ENCODE measurements around the gene CENPO. TPM values are rescaled to one million over a fixed set of nuclear protein-coding genes. Genes with fewer than 3 reads are reported as not detected.

The CENPO gene
- total RNA-seq, 1 experiment from 2014 or later = 54.8 TPM

DNA sequence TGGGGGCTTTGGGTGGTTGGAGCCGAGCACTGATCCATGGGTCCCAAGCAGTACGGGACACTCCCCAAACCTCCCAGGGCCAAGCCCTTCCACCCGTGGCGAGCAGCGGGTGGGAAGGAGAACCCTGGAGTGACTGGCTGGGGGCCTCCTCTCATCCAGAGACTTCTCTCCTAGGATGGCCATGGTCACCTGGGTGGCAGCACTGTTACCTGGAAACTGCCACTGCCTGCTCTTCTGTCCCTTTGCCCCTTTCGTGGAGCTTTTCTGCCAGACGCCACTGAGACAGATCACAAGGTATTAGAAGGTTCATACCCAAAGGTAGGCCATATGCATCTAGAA is 26.9 kb downstream of the CENPO start:
- CTCF ChIA-PET = interaction anchor here (1.9 kb wide), 1 partner anchor 27 kb away, joined by 7 read pairs; the partner anchor contains the start of genes CENPO and PTRHD1
- H3K9me3 ChIP-seq = no peaks in the 10 kb centered on the region
- peaks cover 97% of the 10 kb centered on the region for H3K36me3 Mint-ChIP-seq (ENCODE audit: insufficient read depth, unreplicated experiment)
- H3K27ac Mint-ChIP-seq (ENCODE audit: unreplicated experiment) = no peak overlapping the region
- H3K27me3 Mint-ChIP-seq (ENCODE audit: insufficient read depth, unreplicated experiment) = no peaks in the 10 kb centered on the region
- H3K36me3 ChIP-seq (ENCODE audit: control insufficient read depth, insufficient read depth, low read length) = peaks cover 2% of the 10 kb centered on the region
- no peak overlapping the region for H3K4me3 ChIP-seq (ENCODE audit: low read depth, low read length)
- BruUV-seq (replicated peaks) = no TSS peak
- H3K4me1 Mint-ChIP-seq (ENCODE audit: low read depth, unreplicated experiment) = peaks cover 10% of the 10 kb centered on the region
- peaks cover 4% of the 10 kb centered on the region; the same call in 1 of the 2 replicates for H3K4me1 ChIP-seq
- no peaks in the 10 kb centered on the region for H3K9me3 Mint-ChIP-seq (ENCODE audit: unreplicated experiment)
- POLR2A ChIA-PET = no interaction called here
- TF ChIP-seq, protein P1, sequence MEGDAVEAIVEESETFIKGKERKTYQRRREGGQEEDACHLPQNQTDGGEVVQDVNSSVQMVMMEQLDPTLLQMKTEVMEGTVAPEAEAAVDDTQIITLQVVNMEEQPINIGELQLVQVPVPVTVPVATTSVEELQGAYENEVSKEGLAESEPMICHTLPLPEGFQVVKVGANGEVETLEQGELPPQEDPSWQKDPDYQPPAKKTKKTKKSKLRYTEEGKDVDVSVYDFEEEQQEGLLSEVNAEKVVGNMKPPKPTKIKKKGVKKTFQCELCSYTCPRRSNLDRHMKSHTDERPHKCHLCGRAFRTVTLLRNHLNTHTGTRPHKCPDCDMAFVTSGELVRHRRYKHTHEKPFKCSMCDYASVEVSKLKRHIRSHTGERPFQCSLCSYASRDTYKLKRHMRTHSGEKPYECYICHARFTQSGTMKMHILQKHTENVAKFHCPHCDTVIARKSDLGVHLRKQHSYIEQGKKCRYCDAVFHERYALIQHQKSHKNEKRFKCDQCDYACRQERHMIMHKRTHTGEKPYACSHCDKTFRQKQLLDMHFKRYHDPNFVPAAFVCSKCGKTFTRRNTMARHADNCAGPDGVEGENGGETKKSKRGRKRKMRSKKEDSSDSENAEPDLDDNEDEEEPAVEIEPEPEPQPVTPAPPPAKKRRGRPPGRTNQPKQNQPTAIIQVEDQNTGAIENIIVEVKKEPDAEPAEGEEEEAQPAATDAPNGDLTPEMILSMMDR (IDR thresholded peaks at IDR 0.05; ENCODE audit: insufficient read depth in 1 of 2, low read depth in 1 of 2, low read length in 1 of 2, severe bottlenecking in 1 of 2, unreplicated experiment in 1 of 2) = no peak
- H3K27me3 ChIP-seq (replicated peaks; ENCODE audit: control insufficient read depth, insufficient read depth, low read length) = no peaks in the 10 kb centered on the region
- intact Hi-C loops (cut with micrococcal nuclease; ENCODE audit: unreplicated experiment) = no loop called here
- no peak overlapping the region for H3K4me3 Mint-ChIP-seq (ENCODE audit: unreplicated experiment)
- DNase-seq = peak in 1 of 2 experiments; percentile 14

DNA sequence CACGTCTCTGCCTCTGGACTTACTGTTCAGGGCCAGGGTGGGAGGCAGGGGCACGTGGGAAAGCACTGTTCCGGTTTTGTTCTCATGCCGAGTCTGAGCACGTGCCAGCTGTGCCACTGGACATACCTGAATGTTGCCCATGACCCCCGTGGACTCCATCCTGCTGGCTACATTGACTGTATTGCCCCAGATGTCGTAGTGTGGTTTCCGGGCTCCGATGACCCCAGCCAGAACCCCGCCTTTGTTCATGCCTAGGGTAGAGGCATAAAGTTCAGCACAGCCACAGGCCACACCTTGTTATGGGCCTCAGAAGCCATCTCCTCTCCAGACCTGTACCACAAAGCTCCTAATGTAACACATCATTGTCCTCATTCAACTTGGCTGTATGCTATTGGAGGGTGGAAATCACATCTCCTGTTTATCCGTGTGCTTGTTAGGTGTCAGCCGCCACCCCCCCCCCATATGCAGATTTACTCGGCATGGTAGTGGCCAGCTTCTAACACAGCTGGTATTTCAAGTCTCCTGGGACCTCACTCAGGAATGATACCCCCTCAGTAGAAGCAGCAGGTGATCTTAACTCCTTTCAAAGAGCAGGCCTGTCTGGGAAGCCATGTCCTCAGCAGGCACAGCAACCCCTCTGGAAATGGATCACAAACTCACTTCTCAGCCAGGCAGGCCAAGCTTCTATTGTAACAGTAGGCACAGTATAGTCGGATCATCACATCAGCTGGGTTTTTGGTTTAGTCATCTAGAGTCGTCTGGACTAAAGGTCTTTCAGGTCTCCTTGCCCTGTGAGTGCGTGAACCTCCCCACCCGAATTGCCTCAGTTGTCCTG is 27.6 kb downstream of the CENPO start:
- peak in 1 of 2 experiments; percentile 25 for DNase-seq
- H3K4me3 ChIP-seq (ENCODE audit: low read depth, low read length) = no peak overlapping the region
- H3K4me1 ChIP-seq = peaks cover 4% of the 10 kb centered on the region; the same call in 1 of the 2 replicates
- TF ChIP-seq, protein P1 (IDR thresholded peaks at IDR 0.05; ENCODE audit: insufficient read depth in 1 of 2, low read depth in 1 of 2, low read length in 1 of 2, severe bottlenecking in 1 of 2, unreplicated experiment in 1 of 2) = no peak
- Mint-ChIP-seq H3K36me3 (ENCODE audit: insufficient read depth, unreplicated experiment) (peaks cover 97% of the 10 kb centered on the region), H3K4me1 (ENCODE audit: low read depth, unreplicated experiment) (peaks cover 10% of the 10 kb centered on the region), H3K4me3 (ENCODE audit: unreplicated experiment) (no peak overlapping the region), H3K27ac (ENCODE audit: unreplicated experiment) (peak overlapping the region; percentile 42), H3K27me3 (ENCODE audit: insufficient read depth, unreplicated experiment) (no peaks in the 10 kb centered on the region), H3K9me3 (ENCODE audit: unreplicated experiment) (no peaks in the 10 kb centered on the region)
- H3K9me3 ChIP-seq = no peaks in the 10 kb centered on the region
- peaks cover 2% of the 10 kb centered on the region for H3K36me3 ChIP-seq (ENCODE audit: control insufficient read depth, insufficient read depth, low read length)
- ChIA-PET POLR2A (interaction anchor here (0.6 kb wide), 2 partner anchors 34 to 35 kb away, joined by 5 to 12 read pairs; no protein-coding TSS in a partner anchor), CTCF (no interaction called here)
- H3K27me3 ChIP-seq (replicated peaks; ENCODE audit: control insufficient read depth, insufficient read depth, low read length) = no peaks in the 10 kb centered on the region
- intact Hi-C loops (cut with micrococcal nuclease; ENCODE audit: unreplicated experiment) = no loop called here
- BruUV-seq (replicated peaks) = no TSS peak

GRCh38 chr2:24821433-24821891 is 28.2 kb downstream of the CENPO start:
- 0 out of 2 replicates have a peak, but pooled peaks cover 4% of the 10 kb centered on the region for H3K4me1 ChIP-seq
- no peaks in the 10 kb centered on the region for H3K27me3 ChIP-seq (replicated peaks; ENCODE audit: control insufficient read depth, insufficient read depth, low read length)
- H3K36me3 ChIP-seq (ENCODE audit: control insufficient read depth, insufficient read depth, low read length) = no peaks in the 10 kb centered on the region; the same call in none of the 2 replicates
- CTCF ChIA-PET = interaction anchor here (1.0 kb wide), 1 partner anchor 28 kb away, joined by 3 read pairs; the partner anchor contains the start of genes CENPO and PTRHD1
- Mint-ChIP-seq H3K4me3 (ENCODE audit: unreplicated experiment) (no peak overlapping the region), H3K36me3 (ENCODE audit: insufficient read depth, unreplicated experiment) (peaks cover 97% of the 10 kb centered on the region), H3K27me3 (ENCODE audit: insufficient read depth, unreplicated experiment) (no peaks in the 10 kb centered on the region), H3K9me3 (ENCODE audit: unreplicated experiment) (no peaks in the 10 kb centered on the region), H3K27ac (ENCODE audit: unreplicated experiment) (peak overlapping the region; percentile 42), H3K4me1 (ENCODE audit: low read depth, unreplicated experiment) (peaks cover 7% of the 10 kb centered on the region)
- DNase-seq = peak in 1 of 2 experiments; percentile 33
- H3K9me3 ChIP-seq = no peaks in the 10 kb centered on the region
- no TSS peak for BruUV-seq (replicated peaks)
- POLR2A ChIA-PET = interaction anchor here (0.6 to 1.0 kb wide), 3 partner anchors 29 to 36 kb away, joined by 3 to 12 read pairs (median 5); no protein-coding TSS in a partner anchor
- TF ChIP-seq, protein P1 (IDR thresholded peaks at IDR 0.05; ENCODE audit: insufficient read depth in 1 of 2, low read depth in 1 of 2, low read length in 1 of 2, severe bottlenecking in 1 of 2, unreplicated experiment in 1 of 2) = no peak
- H3K4me3 ChIP-seq (ENCODE audit: low read depth, low read length) = no peak overlapping the region
- intact Hi-C loops (cut with micrococcal nuclease; ENCODE audit: unreplicated experiment) = no loop called here

Measured in Caco-2 (cell line).